ENCODE results near the gene ARHGAP27. TPM values are rescaled to one million over a fixed set of nuclear protein-coding genes. Genes with fewer than 3 reads are reported as not detected.

ARHGAP27 gene
- total and polyA plus RNA-seq, 2 of the 4 experiments (the other 2 are of a cell fraction): under 0.01 to 0.89 TPM

DNA sequence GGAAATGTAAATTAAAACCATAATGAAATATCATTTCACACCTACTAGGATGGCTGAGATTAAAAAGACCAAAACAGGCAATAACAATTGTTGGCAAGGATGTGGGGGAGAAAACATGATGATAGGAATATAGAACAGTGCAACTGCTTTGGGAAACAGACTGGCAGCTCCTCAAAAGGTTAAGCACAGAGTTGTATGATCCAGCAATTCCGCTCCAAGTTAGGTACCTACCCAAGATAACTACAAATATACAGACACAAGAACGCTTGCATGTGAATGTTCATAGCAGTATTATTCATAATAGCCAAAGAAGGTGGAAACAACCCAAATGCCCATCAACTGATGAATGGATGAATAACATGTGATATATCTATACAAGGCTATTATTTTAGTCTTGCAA is 80.8 kb downstream of the ARHGAP27 start:
- intact Hi-C loops (cut with micrococcal nuclease): no loop called here
- no peak overlapping the region for H2BK20ac ChIP-seq (ENCODE audit: low read depth, low read length)
- dilution Hi-C loops (cut with HindIII; ENCODE audit: low sequenced_read_pairs, unreplicated experiment): no loop called here
- no peak for ATAC-seq (ENCODE audit: low read depth)
- no peak overlapping the region for H2AK5ac ChIP-seq (ENCODE audit: low read depth, low read length)
- no peak for DNase-seq
- H4K8ac ChIP-seq (ENCODE audit: low read depth in 2 of 2, low read length in 2 of 2): no peak overlapping the region
- peaks cover 4% of the 10 kb centered on the region; the same call in 1 of the 2 replicates for H3K9me3 ChIP-seq (ENCODE audit: control insufficient read depth, insufficient read depth, low read length)
- H3K36me3 ChIP-seq (ENCODE audit: control insufficient read depth, insufficient read depth, low read length): no peaks in the 10 kb centered on the region
- H2AFZ ChIP-seq (replicated peaks; ENCODE audit: low read length, poor library complexity): no peak overlapping the region
- no peak overlapping the region for H2AK9ac ChIP-seq (replicated peaks; ENCODE audit: low read depth, low read length, poor library complexity)
- H3K9ac ChIP-seq (ENCODE audit: low read depth, low read length): no peak overlapping the region
- H3K9me1 ChIP-seq (ENCODE audit: insufficient read depth, low read length): no peaks in the 10 kb centered on the region
- WGBS, 2 experiments (ENCODE audit: extremely low coverage in 2 of 2, insufficient read length in 1 of 2): no CpG with 5 or more reads among the region's 2 CpGs
- in situ Hi-C loops (cut with MboI; ENCODE audit: low sequenced_read_pairs): no loop called here
- no peak overlapping the region for H3K27ac ChIP-seq (ENCODE audit: insufficient read depth, low read length)
- no peak overlapping the region for H2BK120ac ChIP-seq (ENCODE audit: low read depth, low read length)
- H3K4me1 ChIP-seq (ENCODE audit: control insufficient read depth, insufficient read depth, low read length): peaks cover 1% of the 10 kb centered on the region; the same call in 1 of the 2 replicates
- CTCF ChIA-PET: no interaction called here
- POLR2A ChIA-PET (ENCODE audit: unreplicated experiment): no interaction called here
- no peak overlapping the region for H2BK15ac ChIP-seq (ENCODE audit: low read depth, low read length)
- no peak overlapping the region for H3K4me2 ChIP-seq (ENCODE audit: low read depth, low read length)
- H4K5ac ChIP-seq (ENCODE audit: low read depth, low read length): no peak overlapping the region
- no peak overlapping the region for H3K18ac ChIP-seq (ENCODE audit: low read depth, low read length)
- no TSS peak for BruUV-seq (replicated peaks)
- H3K23ac ChIP-seq (ENCODE audit: low read depth, low read length): no peak overlapping the region
- no peak overlapping the region for H2BK5ac ChIP-seq (ENCODE audit: low read depth, low read length, poor library complexity, severe bottlenecking)
- no peaks in the 10 kb centered on the region for H3K79me1 ChIP-seq (ENCODE audit: low read depth in 1 of 2, low read length in 2 of 2)
- H3K4me3 ChIP-seq (ENCODE audit: insufficient read depth, low read depth, low read length): no peak overlapping the region
- no peak overlapping the region for H3K14ac ChIP-seq (replicated peaks; ENCODE audit: low read depth, low read length)
- no peak overlapping the region for H3K56ac ChIP-seq (ENCODE audit: extremely low read depth, insufficient read depth, low read length)
- H4K91ac ChIP-seq (ENCODE audit: insufficient read depth, low read depth, low read length): no peak overlapping the region
- no peak overlapping the region for H3K4ac ChIP-seq (ENCODE audit: low read depth, low read length)
- H4K20me1 ChIP-seq (ENCODE audit: insufficient read depth, low read length): no peaks in the 10 kb centered on the region
- TF ChIP-seq RFX5 (IDR thresholded peaks at IDR 0.05; ENCODE audit: low read depth, low read length) (no peak), FOS (IDR thresholded peaks at IDR 0.05; ENCODE audit: low read depth, low read length) (no peak), SMC3 (IDR thresholded peaks at IDR 0.05; ENCODE audit: low read depth, low read length) (no peak), MAZ (IDR thresholded peaks at IDR 0.05; ENCODE audit: borderline replicate concordance, low read depth, low read length) (no peak), RCOR1 (IDR thresholded peaks at IDR 0.05; ENCODE audit: insufficient replicate concordance, low read length) (no peak), POLR2A (IDR thresholded peaks at IDR 0.05; ENCODE audit: low read depth, low read length) (no peak), MAFK (IDR thresholded peaks at IDR 0.05; ENCODE audit: low read depth, low read length) (no peak), CEBPB (IDR thresholded peaks at IDR 0.05; ENCODE audit: low read depth, low read length) (no peak)
- peaks cover 3% of the 10 kb centered on the region; the same call in 1 of the 2 replicates for H3K27me3 ChIP-seq (ENCODE audit: control insufficient read depth, insufficient read depth, low read length)

All from IMR-90 (cell line).